Duodenal mucosa (tissue), 2 donors: ENCODE results near the gene DPCD.

Experiments
- H3K27ac ChIP-seq: one replicate; pipeline ENCODE4 v1.7.0; 2013; ENCODE audit warnings: low read depth, low read length
- H3K27me3 ChIP-seq, 2 donors: one replicate each; pipeline ENCODE4 v1.7.0; 2013; ENCODE audit warnings: low read length in 2 of 2, control low read depth in 1 of 2; ENCODE audit not compliant: insufficient read depth in 2 of 2, control insufficient read depth in 1 of 2
- H3K36me3 ChIP-seq, 2 donors: one replicate each; pipeline ENCODE4 v1.7.0; 2013; ENCODE audit warnings: low read length in 2 of 2, control low read depth in 1 of 2; ENCODE audit not compliant: insufficient read depth in 2 of 2, control insufficient read depth in 1 of 2
- H3K4me1 ChIP-seq, 2 donors: one replicate each; pipeline ENCODE4 v1.7.0; 2013; ENCODE audit warnings: low read length in 2 of 2, control low read depth in 1 of 2; ENCODE audit not compliant: insufficient read depth in 2 of 2, control insufficient read depth in 1 of 2
- H3K4me3 ChIP-seq, 2 donors: one replicate each; pipeline ENCODE4 v1.7.0; 2013; ENCODE audit warnings: low read length in 2 of 2, low read depth in 1 of 2
- H3K9ac ChIP-seq, 2 donors: one replicate each; pipeline ENCODE4 v1.7.0; 2013; ENCODE audit warnings: low read length in 2 of 2, low read depth in 1 of 2
- H3K9me3 ChIP-seq, 2 donors: one replicate each; pipeline ENCODE4 v1.7.0; 2013; ENCODE audit warnings: low read length in 2 of 2, control low read depth in 1 of 2; ENCODE audit not compliant: control insufficient read depth in 1 of 2

Gene DPCD

DNA sequence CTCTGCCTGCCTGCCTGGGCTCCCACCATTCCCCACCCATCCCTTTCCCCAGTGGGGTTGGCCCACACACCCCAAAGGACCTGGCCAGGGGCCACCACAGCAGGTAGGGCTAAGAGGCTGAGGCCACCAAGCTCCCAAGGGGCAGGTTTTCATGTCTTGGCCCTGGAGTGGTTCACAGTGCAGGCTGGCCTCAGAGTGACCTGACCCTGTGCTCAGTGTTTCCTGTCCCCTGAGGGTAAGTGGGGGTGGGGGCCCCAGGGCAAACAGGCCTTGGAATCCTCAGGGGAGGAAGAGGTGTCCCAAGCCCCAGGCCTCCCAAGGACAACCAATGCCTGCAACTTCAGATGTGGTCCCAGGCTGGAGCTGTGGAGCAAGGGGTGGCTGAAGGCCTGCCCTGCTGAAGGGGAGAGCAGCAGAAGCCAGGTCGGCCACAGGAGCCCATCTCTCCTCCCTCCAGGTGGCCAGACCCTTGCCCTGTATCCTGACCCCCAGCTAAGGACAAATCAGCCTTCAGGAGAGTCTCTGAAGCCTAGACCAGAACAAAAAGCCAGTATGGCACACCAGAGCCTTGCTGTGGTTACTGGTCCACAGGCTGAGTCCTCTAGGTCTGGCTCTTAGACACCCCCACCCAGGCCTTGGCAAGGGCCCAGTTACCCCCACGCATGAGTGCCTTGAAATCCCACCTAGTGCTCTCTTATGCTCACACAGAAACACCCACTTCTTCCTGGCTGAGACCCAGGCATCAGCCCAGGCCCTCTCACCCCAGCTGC, 27.6 kb upstream of the DPCD start:
- Histone ChIP-seq H3K27me3 (peaks cover 15% of the 10 kb centered on the region in 2 donors), H3K4me3 (no peak overlapping the region), H3K4me1 (no peaks in the 10 kb centered on the region), H3K36me3 (no peaks in the 10 kb centered on the region), H3K9ac (no peak overlapping the region), H3K27ac (no peak overlapping the region), H3K9me3 (no peaks in the 10 kb centered on the region)

DNA sequence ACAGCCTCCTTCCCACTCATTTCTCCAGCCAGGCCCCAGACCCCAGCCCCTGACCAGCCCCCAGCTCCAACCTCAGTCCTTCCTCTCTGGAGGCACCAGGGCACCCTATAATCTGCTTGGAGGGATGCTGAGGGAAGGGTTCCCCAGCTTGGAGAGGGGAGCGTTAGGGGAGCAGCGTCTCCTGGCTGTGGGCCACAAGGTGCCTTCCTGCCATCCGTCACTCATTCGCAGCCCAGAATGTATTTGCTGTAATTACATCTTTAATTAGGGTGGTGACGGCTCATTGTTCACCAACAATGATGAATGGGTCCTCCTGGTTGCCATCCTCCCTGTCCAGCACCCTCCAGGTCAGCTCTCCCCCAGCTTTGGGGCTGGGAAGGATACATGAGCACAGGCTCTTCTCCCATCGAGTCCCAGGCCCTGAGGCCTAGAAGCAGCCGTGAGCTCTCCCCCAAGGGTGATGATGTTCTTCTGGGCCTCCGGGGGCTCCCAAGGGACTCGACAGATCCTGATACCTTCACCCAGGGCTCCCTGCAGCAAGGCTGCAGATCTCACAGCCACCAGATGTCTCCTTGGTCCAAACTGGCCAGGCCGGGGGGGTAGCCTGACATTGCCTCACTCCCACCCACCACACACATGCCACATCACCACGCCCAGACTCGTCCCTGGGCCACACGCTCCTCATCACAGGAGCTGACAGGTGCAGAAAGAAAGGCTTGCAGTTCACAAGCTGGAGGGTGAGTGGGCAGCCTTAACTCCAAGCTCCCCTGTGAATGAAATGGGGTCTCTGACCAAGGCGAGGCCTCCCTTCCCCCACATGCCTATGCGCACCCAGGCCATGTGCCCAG, 26.8 kb upstream of the DPCD start:
- Histone ChIP-seq H3K9me3 (no peaks in the 10 kb centered on the region), H3K4me3 (no peak overlapping the region), H3K4me1 (peaks cover 0 to 2% of the 10 kb centered on the region in 2 donors), H3K27ac (no peak overlapping the region), H3K36me3 (no peaks in the 10 kb centered on the region), H3K27me3 (peaks cover 22 to 23% of the 10 kb centered on the region in 2 donors), H3K9ac (no peak overlapping the region)

DNA sequence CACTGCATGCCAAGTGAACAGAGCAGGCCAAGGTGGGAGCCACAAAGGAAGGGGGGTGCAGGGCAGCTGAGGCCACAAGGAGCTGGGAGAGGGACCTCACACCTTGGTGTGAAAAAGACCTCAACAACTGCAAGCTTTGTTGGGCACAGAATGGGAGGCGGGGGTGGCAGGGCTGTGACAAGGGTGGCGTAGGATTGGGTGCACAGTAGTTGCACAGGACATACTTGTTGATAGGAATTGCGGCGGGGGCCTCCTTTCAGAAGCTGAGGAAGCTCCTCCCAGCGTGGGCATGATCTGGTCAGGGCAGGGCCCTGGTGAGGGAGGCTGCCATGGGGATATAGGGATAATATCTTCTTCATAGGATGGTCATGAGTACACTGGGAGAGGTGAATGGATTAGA, 25.9 kb upstream of the DPCD start:
- H3K4me3 ChIP-seq: no peak overlapping the region
- H3K9ac ChIP-seq: no peak overlapping the region
- no peaks in the 10 kb centered on the region for H3K9me3 ChIP-seq
- no peaks in the 10 kb centered on the region for H3K36me3 ChIP-seq
- H3K4me1 ChIP-seq: peaks cover 0 to 9% of the 10 kb centered on the region in 2 donors
- H3K27me3 ChIP-seq: peaks cover 30 to 32% of the 10 kb centered on the region in 2 donors
- H3K27ac ChIP-seq: no peak overlapping the region

DNA sequence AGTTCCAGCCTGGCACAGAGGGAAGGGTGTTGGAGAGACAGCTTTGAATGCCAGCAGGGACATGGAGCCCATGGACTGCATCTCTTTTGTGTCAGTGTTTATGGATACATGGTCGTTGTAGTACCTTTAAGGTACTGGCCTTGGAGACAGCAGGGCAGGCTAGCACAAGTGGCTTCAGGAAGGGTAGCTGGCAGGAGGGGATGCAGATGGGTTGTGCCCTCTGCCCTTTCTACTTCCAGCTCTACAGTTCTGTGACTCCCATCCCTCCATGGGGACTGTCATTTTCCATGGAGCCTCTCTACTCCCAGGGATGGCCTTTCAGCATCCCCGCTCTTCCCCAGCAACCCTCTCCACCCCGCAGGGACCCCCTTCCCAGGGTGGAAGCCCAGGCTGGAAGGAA, 25.1 kb upstream of the DPCD start:
- no peaks in the 10 kb centered on the region for H3K36me3 ChIP-seq
- no peak overlapping the region for H3K9ac ChIP-seq
- H3K27ac ChIP-seq: no peak overlapping the region
- H3K9me3 ChIP-seq: no peaks in the 10 kb centered on the region
- H3K4me1 ChIP-seq: peaks cover 0 to 9% of the 10 kb centered on the region in 2 donors
- H3K4me3 ChIP-seq: no peak overlapping the region
- H3K27me3 ChIP-seq: peaks cover 38 to 40% of the 10 kb centered on the region in 2 donors

DNA sequence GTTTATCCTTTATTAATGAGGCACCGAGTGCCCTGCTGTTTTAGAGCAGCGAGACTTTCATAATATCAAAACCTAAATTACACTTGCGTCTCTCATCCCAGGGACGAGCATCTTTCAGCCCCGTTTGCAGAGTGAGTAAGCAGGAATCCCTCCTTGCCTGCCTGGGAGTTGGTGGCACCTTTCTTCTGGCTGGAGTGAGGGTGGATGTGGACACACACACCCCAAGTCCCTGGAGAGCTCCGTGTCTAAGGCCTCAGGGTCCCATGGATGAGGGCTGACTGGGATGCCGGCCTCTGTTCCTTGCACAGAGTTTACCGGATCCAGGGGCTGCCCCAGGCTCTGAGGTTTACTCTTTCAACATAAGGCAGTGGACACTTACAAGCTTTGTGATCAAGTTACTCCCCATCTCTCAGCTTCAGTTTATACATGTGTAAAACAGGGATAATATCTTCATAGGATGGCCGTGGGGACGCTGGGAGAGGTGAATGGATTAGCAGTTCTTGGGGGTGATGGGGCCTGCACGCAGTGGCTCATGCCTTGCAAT, 24.6 kb upstream of the DPCD start:
- no peak overlapping the region for H3K4me3 ChIP-seq
- H3K27ac ChIP-seq: no peak overlapping the region
- H3K4me1 ChIP-seq: peaks cover 0 to 9% of the 10 kb centered on the region in 2 donors
- no peak overlapping the region for H3K9ac ChIP-seq
- no peaks in the 10 kb centered on the region for H3K9me3 ChIP-seq
- no peaks in the 10 kb centered on the region for H3K36me3 ChIP-seq
- H3K27me3 ChIP-seq: peaks cover 43 to 45% of the 10 kb centered on the region in 2 donors

DNA sequence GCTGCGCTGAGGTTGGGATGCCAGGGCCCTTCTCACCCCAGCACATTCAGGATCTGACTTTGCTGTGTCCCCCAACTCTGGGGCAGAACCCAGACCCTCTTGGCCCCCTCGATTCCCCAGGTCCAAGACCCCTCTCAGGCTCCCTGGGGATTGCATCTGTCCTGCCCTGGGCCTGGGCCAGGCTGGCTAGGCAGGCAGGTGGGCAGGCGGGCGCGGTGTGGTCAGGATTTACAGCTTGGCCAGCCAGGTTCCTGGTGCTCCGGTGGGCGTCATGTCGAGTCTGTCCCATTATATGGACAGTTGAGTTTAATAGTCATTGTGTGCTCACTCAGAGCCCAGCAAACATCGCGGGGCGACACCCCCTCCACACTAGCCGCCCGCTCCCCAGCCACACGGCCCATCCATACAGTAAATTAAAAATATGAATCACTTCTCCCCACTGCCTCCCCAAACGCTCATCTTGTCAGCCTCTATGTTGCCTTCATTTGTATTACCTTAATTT, 23.6 kb upstream of the DPCD start:
- Histone ChIP-seq H3K4me1 (peaks cover 1 to 12% of the 10 kb centered on the region in 2 donors), H3K9me3 (no peaks in the 10 kb centered on the region), H3K27ac (no peak overlapping the region), H3K4me3 (no peak overlapping the region), H3K9ac (no peak overlapping the region), H3K27me3 (peaks cover 53 to 55% of the 10 kb centered on the region in 2 donors), H3K36me3 (no peaks in the 10 kb centered on the region)

DNA sequence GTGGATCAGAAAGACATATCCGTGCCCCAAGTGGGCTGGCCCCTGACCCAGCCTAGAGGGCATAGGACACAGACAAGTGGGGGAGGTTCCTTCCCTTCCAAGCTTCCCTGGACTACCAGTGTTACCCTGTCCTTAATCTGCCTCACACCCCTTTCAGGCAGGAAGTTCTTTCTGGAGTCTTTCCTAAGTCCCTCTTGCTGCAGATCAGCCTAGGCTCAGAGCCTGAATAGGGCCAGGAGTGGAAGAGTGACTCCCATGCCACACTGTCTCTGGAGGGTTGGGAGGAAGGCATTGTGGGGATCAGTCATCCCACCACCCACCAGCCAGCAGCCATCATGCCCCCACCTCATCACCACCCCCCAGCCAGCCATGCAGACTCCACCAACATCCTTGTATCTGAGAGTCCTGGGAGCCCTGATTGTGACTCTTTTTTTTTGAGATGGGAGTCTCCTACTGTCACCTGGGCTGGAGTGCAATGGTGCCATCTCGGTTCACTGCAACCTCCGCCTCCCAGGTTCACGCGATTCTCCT, 22.7 kb upstream of the DPCD start:
- no peak overlapping the region for H3K27ac ChIP-seq
- peaks cover 57 to 59% of the 10 kb centered on the region in 2 donors for H3K27me3 ChIP-seq
- no peaks in the 10 kb centered on the region for H3K9me3 ChIP-seq
- peaks cover 7 to 19% of the 10 kb centered on the region in 2 donors for H3K4me1 ChIP-seq
- no peaks in the 10 kb centered on the region for H3K36me3 ChIP-seq
- no peak overlapping the region for H3K4me3 ChIP-seq
- H3K9ac ChIP-seq: no peak overlapping the region

DNA sequence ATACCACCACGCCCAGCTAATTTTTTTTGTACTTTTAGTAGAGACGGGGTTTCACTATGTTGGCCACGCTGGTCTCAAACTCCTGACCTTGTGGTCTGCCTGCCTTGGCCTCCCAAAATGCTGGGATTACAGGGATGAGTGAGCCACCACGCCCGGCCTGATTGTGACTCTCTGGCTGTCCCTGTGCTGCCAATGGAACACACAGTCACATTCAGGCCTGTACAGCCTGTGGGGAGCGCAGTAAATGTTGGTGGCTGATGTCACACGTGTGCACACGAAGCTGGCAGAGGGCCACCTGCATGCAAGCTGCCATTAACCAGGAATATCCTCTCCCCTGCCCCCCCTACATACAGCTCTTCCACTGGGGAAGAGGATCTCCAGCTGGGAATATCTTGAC, 22.2 kb upstream of the DPCD start:
- Histone ChIP-seq H3K9me3 (no peaks in the 10 kb centered on the region), H3K36me3 (no peaks in the 10 kb centered on the region), H3K9ac (no peak overlapping the region), H3K27me3 (peaks cover 57 to 63% of the 10 kb centered on the region in 2 donors), H3K4me1 (peaks cover 12 to 24% of the 10 kb centered on the region in 2 donors), H3K4me3 (peak overlapping the region in 1 of 2 donors; percentile 3), H3K27ac (no peak overlapping the region)

DNA sequence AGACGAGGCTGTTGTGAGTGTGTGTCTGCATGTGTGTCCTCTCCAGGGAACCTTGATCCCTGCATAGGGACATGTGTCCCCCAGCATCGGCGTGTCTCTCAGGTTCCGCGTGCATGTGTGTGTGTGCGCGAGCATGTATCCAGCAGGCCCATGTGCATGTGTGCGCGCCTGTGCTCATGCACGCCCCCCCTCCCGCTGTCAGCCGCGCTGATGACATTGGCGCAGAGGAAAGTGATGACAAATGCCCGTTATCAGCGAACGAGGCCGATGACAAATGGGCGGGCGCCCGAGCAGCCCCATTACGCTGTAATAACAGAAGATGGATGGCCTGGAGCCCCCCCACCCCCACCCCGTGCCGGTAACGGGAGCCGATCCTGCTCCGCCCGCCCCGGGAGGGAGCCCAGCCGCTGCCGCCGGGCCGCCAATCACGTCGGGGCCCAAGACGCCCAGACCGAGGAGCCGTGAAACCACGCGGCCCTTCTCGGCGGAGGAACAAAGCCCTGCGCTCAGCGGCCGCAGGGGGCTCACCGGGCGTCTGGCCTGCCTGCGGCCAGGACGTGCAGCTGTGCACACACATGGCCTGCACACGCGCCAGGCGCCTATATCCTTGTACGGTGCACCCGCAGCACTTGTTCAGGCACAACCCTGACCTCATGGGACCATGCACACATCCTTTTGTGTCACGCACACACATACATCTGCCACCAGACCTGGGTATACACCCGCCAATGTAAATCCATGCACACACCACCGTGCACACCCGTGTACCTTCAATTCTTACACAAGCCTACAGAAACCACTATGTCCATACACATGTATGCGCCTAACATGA, 21.6 kb upstream of the DPCD start:
- Histone ChIP-seq H3K36me3 (no peaks in the 10 kb centered on the region), H3K4me3 (peak overlapping the region in 1 of 2 donors; percentile 3), H3K9me3 (no peaks in the 10 kb centered on the region), H3K27me3 (peaks cover 55 to 69% of the 10 kb centered on the region in 2 donors), H3K4me1 (peaks cover 12 to 24% of the 10 kb centered on the region in 2 donors), H3K9ac (no peak overlapping the region), H3K27ac (no peak overlapping the region)
